ENCODE results near the gene ITPK1. TPM values are rescaled to one million over a fixed set of nuclear protein-coding genes. Genes with fewer than 3 reads are reported as not detected.

The ITPK1 gene
- total RNA-seq, 1 donor from 2014 or later = 66.9 TPM

GRCh38 chr14:92926931-92927330 lies 188.8 kb downstream of the ITPK1 start:
- Mint-ChIP-seq H3K27me3 (ENCODE audit: low read depth) (peaks cover 2% of the 10 kb centered on the region), H3K36me3 (ENCODE audit: low read depth) (no peaks in the 10 kb centered on the region), H3K4me1 (ENCODE audit: low read depth) (no peaks in the 10 kb centered on the region), H3K4me3 (ENCODE audit: low read depth) (no peak overlapping the region), H3K9me3 (no peaks in the 10 kb centered on the region), H3K27ac (no peak overlapping the region)
- no peak for DNase-seq (ENCODE audit: low spot score)
- intact Hi-C loops (cut with micrococcal nuclease) = no loop called here

DNA sequence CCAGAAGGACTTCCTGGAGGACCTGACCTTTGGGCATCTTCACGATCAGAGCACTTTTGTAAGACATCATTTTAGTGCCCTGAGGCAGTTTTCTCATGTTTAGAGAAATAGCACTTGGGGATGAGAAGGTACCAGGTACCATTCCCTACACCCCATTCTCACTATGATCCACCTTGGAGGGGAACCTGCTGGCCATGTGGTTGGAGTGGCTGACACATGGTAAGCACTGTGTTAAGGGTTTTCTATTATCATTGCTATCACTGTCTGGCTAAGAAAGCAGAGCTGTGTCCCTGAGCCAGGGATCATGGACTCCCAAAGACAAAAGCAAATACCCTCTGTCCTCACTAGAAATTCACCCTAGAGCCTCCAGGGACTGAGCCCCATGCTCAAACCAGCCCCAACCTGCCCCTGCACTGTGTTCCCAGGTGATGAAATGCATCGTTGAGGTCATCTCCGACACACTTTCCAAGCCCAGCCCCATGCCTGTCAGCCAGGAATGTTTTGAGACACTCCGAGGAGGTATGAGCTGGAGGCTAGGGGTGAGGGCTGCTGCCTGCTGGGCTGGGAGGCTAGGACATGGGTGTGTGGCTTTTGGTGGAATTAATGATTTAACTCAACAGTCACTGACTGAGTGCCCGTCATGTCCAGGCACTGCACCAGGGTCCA lies 189.4 kb downstream of the ITPK1 start:
- H3K27ac Mint-ChIP-seq = no peak overlapping the region
- no peak overlapping the region for H3K4me3 Mint-ChIP-seq (ENCODE audit: low read depth)
- no peaks in the 10 kb centered on the region for H3K4me1 Mint-ChIP-seq (ENCODE audit: low read depth)
- H3K27me3 Mint-ChIP-seq (ENCODE audit: low read depth) = peaks cover 4% of the 10 kb centered on the region
- DNase-seq (ENCODE audit: low spot score) = no peak
- intact Hi-C loops (cut with micrococcal nuclease) = no loop called here
- H3K9me3 Mint-ChIP-seq = no peaks in the 10 kb centered on the region
- H3K36me3 Mint-ChIP-seq (ENCODE audit: low read depth) = no peaks in the 10 kb centered on the region

- Mint-ChIP-seq H3K36me3 (ENCODE audit: low read depth) (no peaks in the 10 kb centered on the region), H3K4me1 (ENCODE audit: low read depth) (no peaks in the 10 kb centered on the region), H3K27ac (no peak overlapping the region), H3K9me3 (no peaks in the 10 kb centered on the region), H3K4me3 (ENCODE audit: low read depth) (no peak overlapping the region), H3K27me3 (ENCODE audit: low read depth) (peaks cover 4% of the 10 kb centered on the region)
- intact Hi-C loops (cut with micrococcal nuclease) = no loop called here
- DNase-seq (ENCODE audit: low spot score) = no peak
These were observed 190.3 kb downstream of the ITPK1 start for GRCh38 chr14:92925446-92925845.

- Mint-ChIP-seq H3K27ac (no peak overlapping the region), H3K4me3 (ENCODE audit: low read depth) (no peak overlapping the region), H3K36me3 (ENCODE audit: low read depth) (no peaks in the 10 kb centered on the region), H3K9me3 (no peaks in the 10 kb centered on the region), H3K27me3 (ENCODE audit: low read depth) (peaks cover 4% of the 10 kb centered on the region), H3K4me1 (ENCODE audit: low read depth) (no peaks in the 10 kb centered on the region)
- intact Hi-C loops (cut with micrococcal nuclease) = no loop called here
- DNase-seq (ENCODE audit: low spot score) = no peak
These were observed 191.5 kb downstream of the ITPK1 start for GRCh38 chr14:92924247-92924646.

- Mint-ChIP-seq H3K9me3 (no peaks in the 10 kb centered on the region), H3K27ac (no peak overlapping the region), H3K4me3 (ENCODE audit: low read depth) (no peak overlapping the region), H3K4me1 (ENCODE audit: low read depth) (no peaks in the 10 kb centered on the region), H3K36me3 (ENCODE audit: low read depth) (no peaks in the 10 kb centered on the region), H3K27me3 (ENCODE audit: low read depth) (peaks cover 4% of the 10 kb centered on the region)
- intact Hi-C loops (cut with micrococcal nuclease) = loop anchor here (1.0 kb wide), 1 partner anchor 9 kb away; no protein-coding TSS in a partner anchor
- DNase-seq (ENCODE audit: low spot score) = no peak
These were observed 192.0 kb downstream of the ITPK1 start for GRCh38 chr14:92923744-92924103.

GRCh38 chr14:92922883-92923743 lies 192.6 kb downstream of the ITPK1 start, which contains the start of gene CHGA:
TSS of gene CHGA (plus strand) at chr14:92923150. CDS start at chr14:92923360, 210 bp downstream.
- Mint-ChIP-seq H3K27me3 (ENCODE audit: low read depth) (peaks cover 4% of the 10 kb centered on the region), H3K36me3 (ENCODE audit: low read depth) (no peaks in the 10 kb centered on the region), H3K4me3 (ENCODE audit: low read depth) (no peak within 1 kb of the TSS), H3K9me3 (no peaks in the 10 kb centered on the region), H3K4me1 (ENCODE audit: low read depth) (no peaks in the 10 kb centered on the region), H3K27ac (no peak within 1 kb of the TSS)
- DNase-seq (ENCODE audit: low spot score) = peak; percentile 50
- intact Hi-C loops (cut with micrococcal nuclease) = loop anchor here (1.0 kb wide), 1 partner anchor 9 kb away; no protein-coding TSS in a partner anchor

DNA sequence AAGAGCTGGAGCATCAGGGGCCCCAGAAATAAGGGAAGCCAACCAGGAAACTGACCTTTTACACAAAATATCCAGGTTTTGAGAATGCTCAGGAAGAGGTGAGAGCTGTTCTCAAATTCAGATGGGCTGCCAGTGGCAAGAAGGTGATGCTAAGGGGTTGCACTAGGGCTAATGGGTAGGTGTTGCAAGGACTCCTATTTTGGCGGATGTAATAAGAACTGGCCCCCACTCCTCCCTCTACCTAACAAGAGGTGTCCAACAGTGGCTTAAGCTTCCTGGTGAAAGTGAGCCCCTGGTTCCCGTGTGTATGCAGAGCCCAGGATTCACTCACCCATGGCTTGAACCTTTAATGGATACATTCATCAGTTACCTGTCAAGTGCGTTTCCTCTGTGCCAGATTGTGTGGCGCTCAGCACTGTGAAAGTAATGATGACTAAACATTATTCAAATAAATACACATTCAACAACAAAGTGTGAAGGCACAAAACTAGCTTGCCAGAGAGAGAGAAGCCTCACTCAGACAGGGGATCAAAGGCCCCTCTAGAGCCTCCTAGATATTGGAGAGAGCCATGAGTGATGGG lies 193.5 kb downstream of the ITPK1 start:
- no peaks in the 10 kb centered on the region for H3K9me3 Mint-ChIP-seq
- intact Hi-C loops (cut with micrococcal nuclease) = no loop called here
- no peak overlapping the region for H3K4me3 Mint-ChIP-seq (ENCODE audit: low read depth)
- H3K36me3 Mint-ChIP-seq (ENCODE audit: low read depth) = no peaks in the 10 kb centered on the region
- H3K27me3 Mint-ChIP-seq (ENCODE audit: low read depth) = peaks cover 4% of the 10 kb centered on the region
- H3K27ac Mint-ChIP-seq = no peak overlapping the region
- no peaks in the 10 kb centered on the region for H3K4me1 Mint-ChIP-seq (ENCODE audit: low read depth)
- DNase-seq (ENCODE audit: low spot score) = no peak

DNA sequence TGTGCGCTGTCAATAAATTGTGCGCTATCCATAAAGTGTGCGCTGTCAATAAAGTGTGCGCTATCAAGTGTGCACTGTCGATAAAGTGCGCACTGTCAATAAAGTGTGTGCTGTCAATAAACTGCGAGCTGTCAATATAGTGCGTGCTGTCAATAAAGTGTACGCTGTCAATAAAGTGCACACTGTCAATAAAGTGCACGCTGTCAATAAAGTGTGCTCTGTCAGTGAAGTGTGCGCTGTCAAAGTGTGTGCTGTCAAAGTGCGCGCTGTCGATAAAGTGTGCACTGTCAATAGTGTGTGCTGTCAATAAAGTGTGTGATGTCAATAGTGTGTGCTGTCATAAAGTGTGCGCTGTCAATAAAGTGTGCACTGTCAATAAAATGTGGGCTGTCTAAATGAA lies 195.7 kb downstream of the ITPK1 start:
- no peaks in the 10 kb centered on the region for H3K4me1 Mint-ChIP-seq (ENCODE audit: low read depth)
- DNase-seq (ENCODE audit: low spot score) = no peak
- H3K9me3 Mint-ChIP-seq = no peaks in the 10 kb centered on the region
- no peak overlapping the region for H3K4me3 Mint-ChIP-seq (ENCODE audit: low read depth)
- H3K36me3 Mint-ChIP-seq (ENCODE audit: low read depth) = no peaks in the 10 kb centered on the region
- peaks cover 4% of the 10 kb centered on the region for H3K27me3 Mint-ChIP-seq (ENCODE audit: low read depth)
- no peak overlapping the region for H3K27ac Mint-ChIP-seq
- intact Hi-C loops (cut with micrococcal nuclease) = no loop called here

DNA sequence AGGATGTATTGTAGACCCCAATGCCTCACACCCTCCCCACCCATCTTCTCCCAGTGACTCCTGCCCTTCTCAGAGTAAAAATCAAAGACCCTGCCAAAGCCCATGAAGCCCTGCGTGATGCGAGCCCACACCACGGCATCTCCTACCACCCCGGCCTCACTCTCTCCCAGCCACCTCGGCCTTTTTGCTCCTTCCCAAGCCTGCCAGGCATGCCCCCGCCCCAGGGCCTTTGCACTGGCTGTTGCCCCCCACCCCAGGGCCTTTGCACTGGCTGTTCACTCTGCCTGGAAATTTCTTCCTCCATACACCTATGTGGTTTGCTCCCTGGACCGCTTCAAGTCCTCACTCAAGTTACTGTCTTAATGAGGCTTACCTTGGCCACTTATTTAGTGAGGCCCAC lies 197.8 kb downstream of the ITPK1 start:
- DNase-seq (ENCODE audit: low spot score) = no peak
- Mint-ChIP-seq H3K36me3 (ENCODE audit: low read depth) (no peaks in the 10 kb centered on the region), H3K4me3 (ENCODE audit: low read depth) (no peak overlapping the region), H3K4me1 (ENCODE audit: low read depth) (no peaks in the 10 kb centered on the region), H3K9me3 (no peaks in the 10 kb centered on the region), H3K27me3 (ENCODE audit: low read depth) (peaks cover 2% of the 10 kb centered on the region), H3K27ac (no peak overlapping the region)
- intact Hi-C loops (cut with micrococcal nuclease) = no loop called here

DNA sequence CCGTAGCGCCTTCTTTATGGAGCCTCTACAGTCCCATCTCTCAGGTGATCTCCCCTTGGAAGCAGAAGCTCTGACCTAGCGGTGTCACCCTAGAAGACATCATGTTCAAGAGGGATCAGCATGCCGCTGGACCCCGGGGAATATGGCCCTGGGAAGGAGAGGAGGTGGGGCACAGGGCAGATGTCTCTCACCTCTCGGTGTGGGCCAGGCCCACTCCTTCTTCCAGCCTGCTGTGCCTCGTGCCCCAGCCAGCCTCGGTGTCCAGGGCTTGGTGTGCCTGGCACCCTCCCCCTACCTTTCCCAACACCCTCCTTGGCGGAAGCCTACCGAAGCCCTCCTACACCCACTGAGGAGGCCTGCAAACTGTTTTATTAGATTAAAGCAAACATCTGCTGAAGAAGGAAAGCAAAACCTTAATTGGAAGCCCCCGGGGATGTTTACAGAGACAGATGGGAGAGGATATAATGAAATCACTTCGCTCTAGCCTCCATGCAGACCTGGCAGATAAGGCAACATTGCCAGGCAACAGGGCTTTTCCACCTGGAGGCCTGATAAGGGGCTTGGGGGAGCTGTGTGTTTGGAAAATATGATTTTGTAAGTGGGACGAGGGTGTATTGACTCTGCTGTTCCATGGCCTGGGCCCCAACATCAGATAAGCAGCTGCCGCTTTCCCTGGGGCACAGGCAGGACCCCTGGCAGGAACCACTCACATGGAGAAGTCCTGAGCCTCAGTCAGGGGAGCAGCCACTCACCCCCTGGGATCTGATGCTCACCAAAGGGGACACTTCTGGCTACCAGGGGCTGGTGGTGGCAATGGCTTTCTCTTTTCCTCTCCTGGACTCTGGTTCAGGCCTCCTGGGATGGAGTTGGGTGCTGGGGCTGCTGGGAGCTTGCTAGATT lies 198.4 kb downstream of the ITPK1 start:
- Mint-ChIP-seq H3K27ac (no peak overlapping the region), H3K36me3 (ENCODE audit: low read depth) (no peaks in the 10 kb centered on the region), H3K4me1 (ENCODE audit: low read depth) (no peaks in the 10 kb centered on the region), H3K27me3 (ENCODE audit: low read depth) (peaks cover 2% of the 10 kb centered on the region), H3K4me3 (ENCODE audit: low read depth) (no peak overlapping the region), H3K9me3 (no peaks in the 10 kb centered on the region)
- intact Hi-C loops (cut with micrococcal nuclease) = no loop called here
- DNase-seq (ENCODE audit: low spot score) = no peak

- Mint-ChIP-seq H3K27ac (no peak overlapping the region), H3K9me3 (no peaks in the 10 kb centered on the region), H3K4me3 (ENCODE audit: low read depth) (no peak overlapping the region), H3K4me1 (ENCODE audit: low read depth) (no peaks in the 10 kb centered on the region), H3K36me3 (ENCODE audit: low read depth) (no peaks in the 10 kb centered on the region), H3K27me3 (ENCODE audit: low read depth) (no peaks in the 10 kb centered on the region)
- intact Hi-C loops (cut with micrococcal nuclease) = no loop called here
- DNase-seq (ENCODE audit: low spot score) = no peak
These were observed 199.5 kb downstream of the ITPK1 start for GRCh38 chr14:92916201-92916600.

- Mint-ChIP-seq H3K27me3 (ENCODE audit: low read depth) (no peaks in the 10 kb centered on the region), H3K4me1 (ENCODE audit: low read depth) (no peaks in the 10 kb centered on the region), H3K9me3 (no peaks in the 10 kb centered on the region), H3K27ac (no peak overlapping the region), H3K4me3 (ENCODE audit: low read depth) (no peak overlapping the region), H3K36me3 (ENCODE audit: low read depth) (no peaks in the 10 kb centered on the region)
- DNase-seq (ENCODE audit: low spot score) = peak; percentile 29
- intact Hi-C loops (cut with micrococcal nuclease) = loop anchor here (1.0 kb wide), 1 partner anchor 9 kb away; the partner anchor contains the start of gene CHGA
These were observed 201.6 kb downstream of the ITPK1 start for GRCh38 chr14:92914087-92914656.

Measured in activated T-helper 2 cell treated with anti-CD3 and anti-CD28 coated beads, Interferon-gamma antibody, Interleukin-2, Interleukin-4, amounts not matched to agents 10 μg/mL and 5 μg/mL and 100 μg/mL, durations not matched to agents 14 hours and 24 hours and 36 hours (primary cell).